ENCODE data around the gene PEAK3.

DNA sequence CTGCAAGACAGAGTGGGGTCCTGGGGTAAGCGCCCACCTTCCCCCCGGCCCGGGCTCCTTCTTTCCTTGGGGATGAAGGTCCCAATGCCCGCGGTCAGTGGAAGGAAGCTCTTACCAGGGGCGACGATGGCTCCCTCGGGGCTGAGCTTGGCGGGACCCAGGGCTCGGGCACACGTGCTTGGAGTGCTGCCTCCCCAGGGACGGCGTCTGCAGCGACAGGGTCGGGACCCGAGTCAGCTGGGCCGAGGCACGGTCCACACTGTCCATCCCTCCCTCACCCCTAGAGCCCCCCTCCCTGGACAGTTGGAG lies 29.2 kb downstream of the PEAK3 start:
- TF ChIP-seq POLR2A (IDR thresholded peaks at IDR 0.05; ENCODE audit: low read depth, low read length) (no peak), POLR2AphosphoS5 (IDR thresholded peaks at IDR 0.05; ENCODE audit: low read depth, low read length) (no peak), TAF1 (IDR thresholded peaks at IDR 0.05; ENCODE audit: low read depth, low read length) (no peak), SPI1 (IDR thresholded peaks at IDR 0.05; ENCODE audit: low read depth, low read length) (no peak), POU2F2 (IDR thresholded peaks at IDR 0.05; ENCODE audit: low read depth, low read length) (no peak), PAX5 (IDR thresholded peaks at IDR 0.05; ENCODE audit: insufficient read depth, low read length, severe bottlenecking) (no peak)

Data from GM12891 (cell line).